HG03097 (cell line): ENCODE data around the gene CYGB.

Experiments used
- ATAC-seq: cut with Tn5 transposase; IDR thresholded peaks from one replicate; pipeline ENCODE4 v1.9.1; 2021; ENCODE audit not compliant: unreplicated experiment, low FRiP score

The CYGB gene

DNA sequence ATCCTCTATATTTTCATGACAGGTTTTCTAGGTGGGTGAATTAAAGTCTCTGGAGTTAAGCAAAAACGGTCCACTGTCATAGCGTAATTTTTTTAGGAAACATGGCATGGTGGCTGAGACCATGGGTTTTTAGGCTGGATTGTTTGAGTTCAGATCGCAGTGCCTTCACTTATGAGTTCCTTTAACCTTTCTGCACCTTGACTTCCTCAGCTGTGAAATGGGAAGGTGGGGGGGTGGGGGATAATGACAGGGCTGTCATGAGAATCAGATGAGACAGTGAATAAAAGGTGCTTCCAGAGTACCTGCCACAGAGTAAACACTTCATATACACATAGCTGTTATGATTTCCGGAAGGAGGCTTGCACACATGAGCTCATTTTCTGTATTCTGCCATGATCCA lies 14.2 kb upstream of the CYGB start:
- no peak for ATAC-seq

DNA sequence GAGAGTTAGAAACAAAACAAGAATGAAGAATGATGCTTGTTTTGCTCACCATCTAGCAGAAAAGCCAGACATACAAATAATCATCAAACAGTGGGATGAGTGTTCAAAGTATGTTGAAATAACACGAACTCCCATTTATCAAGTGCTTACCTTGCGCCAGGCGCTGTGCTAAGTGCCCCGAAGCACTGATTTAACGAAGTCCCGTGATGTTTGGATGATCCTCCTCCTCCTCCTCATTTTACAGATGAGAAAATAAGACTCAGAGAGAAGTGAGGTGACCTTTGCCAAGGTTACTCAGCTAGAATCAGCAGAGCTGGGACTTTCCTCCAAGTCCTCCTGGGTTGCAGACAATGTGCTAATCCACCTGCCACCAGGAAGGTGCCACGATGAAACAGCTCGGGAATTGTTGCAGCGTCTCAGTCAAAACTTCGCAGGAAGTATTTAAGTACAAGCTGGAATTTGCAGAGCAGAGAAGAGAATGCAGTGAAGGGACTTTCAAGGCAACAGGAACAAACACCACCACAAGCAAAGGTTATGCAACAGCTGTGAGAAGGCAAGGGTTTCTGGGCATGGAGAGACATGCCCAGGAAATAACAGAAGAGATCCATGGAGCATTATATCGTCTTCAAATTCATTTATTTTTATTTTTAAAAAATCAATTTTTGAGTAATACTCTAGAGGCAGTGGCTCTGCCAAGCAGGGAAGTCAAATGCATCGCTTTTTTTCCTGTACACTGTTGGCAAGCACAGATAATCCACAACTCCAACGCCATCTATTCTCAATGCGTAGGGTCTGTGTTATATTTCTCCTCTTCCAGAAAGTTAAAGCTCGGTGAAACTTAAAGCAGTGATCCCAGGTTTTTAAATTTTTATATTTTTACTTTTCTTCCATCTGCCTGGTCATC lies 13.5 kb upstream of the CYGB start:
- ATAC-seq, result no peak

DNA sequence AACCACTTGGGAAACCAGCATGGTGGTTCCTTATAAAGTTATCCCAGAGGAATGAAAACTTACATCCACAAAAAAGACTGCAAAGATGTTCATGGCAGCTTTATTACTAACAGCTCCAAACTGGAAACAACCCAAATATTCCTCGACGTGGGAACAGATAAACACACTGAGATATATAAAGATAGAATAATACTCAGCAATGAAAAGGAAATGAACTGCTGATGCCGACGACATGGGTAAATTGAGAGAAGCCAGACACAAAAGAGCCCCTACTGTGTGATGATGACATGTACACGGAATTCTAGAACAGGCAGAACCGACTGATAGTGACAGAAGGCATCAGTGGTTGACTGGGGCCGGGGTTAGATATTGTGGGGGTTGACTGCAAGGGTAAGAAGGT lies 12.0 kb upstream of the CYGB start:
- no peak for ATAC-seq

DNA sequence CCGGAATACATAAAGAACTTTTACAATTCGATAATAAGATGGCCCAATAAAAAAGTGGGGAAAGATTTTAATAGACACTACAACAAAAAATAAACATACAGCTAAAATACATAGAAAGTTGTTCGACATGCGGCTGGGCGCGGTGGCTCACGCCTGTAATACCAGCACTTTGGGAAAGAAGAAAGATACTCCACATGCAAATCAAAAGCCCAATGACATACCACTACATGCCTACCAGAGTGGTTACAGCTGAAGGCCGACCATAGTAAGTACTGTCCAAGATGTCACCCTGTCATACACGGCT lies 11.7 kb upstream of the CYGB start:
- ATAC-seq, result no peak

DNA sequence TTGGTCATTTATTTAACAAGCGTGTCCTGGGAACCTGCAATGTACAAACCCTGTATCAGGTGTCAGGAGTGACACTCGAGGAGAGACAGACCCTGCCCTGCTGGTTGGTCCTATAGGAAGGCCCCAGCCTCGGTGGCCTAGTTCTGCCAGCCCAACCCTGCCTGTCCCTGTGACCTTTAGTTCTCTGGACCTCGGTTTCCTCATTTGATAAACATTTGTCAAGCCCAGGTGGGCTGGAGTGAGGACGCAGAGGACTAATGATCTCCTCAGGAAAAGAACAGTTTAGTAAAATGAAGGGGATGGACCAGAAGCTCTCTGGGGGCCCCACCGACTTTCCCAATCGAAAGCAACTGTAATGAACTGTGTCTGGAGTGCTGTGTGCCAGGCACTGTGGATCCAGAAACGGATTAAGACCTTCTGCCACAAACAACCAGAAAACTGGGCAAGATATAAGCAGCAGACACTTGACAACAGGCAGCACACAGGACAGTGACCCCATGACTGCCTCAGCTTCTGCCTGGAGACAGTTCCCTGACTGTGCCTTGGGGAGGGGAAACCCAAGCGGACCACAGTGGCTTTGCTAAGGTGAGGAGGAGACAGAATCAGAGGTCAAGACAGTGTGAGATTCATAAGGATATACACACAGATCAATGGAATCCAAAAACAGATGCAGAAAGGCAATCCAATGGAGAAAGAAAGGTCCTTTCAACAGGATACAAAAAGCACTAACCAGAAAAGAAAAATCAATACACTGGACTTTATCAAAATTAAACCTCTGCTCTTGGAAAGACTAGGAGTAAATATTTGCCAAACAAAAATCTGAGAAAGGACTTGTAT lies 11.1 kb upstream of the CYGB start:
- ATAC-seq, result no peak

DNA sequence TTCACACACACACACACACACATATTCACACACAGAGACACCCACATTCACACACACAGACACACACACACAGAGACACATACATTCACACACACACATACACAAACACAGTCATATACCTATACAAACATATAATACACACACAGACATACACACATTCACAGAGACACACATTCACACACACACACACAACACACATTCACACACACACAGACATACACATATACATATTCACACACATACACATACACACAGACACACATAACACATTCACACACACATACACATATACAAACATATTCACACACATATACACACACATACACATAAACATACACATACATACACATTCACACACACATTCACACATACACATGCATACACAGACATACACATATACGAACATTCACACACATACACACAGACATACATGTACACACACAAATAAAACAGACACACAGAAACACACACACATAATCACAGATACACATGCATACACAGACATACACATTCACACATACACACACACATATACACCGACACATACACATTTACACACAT lies 10.2 kb upstream of the CYGB start:
- no peak for ATAC-seq

DNA sequence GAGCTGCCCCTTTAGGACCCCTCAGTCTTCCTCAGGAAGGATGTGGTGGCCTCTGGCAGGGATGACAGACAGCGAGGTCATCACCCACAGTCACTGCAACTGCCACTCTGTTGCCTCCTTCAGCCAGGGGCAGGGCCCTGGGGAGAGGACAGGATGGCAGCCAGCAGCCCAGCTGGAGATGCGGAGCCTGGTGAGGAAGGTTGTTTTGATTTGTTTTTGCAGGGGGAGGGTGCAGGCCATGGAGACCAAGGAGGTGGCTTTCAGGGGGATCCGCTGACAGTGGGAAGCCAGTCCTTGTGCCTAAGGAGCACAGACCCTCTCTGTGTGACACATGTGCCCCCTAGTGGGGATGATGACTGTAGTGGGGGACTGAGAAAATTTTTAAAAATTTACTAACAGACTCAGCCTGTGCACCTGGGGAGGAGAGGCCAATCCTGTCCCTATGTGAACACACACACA lies 9.7 kb upstream of the CYGB start:
- ATAC-seq, result no peak

DNA sequence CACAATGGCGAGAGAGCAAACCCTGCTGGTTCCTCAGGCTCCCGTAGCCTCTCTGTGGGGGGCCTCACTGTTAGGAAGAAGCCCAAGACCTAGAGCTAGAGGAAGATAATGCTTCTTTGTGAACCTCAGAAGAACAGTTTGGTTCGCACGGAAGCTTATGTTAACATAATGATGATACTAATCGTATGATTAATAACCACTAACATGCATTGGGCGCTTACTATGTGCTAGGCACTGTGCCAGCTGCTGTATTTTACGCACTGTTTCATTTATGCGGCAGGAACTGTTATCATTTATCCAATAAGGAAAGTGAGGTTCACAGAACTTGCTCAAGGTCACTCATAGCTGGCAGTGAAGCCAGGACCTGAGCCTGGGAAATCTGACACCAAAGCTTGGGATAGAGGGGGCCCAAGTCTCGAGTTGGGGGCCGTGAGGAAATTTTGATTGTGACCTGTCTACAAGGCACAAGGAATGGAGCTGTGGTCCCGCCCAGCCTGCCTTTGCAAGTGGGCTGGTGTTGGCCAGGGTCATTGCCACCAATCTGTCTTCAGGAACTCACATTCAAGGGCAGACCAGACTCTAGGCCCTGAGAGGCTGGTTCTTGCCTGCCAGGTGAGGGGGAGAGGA lies 9.2 kb upstream of the CYGB start:
- no peak for ATAC-seq

DNA sequence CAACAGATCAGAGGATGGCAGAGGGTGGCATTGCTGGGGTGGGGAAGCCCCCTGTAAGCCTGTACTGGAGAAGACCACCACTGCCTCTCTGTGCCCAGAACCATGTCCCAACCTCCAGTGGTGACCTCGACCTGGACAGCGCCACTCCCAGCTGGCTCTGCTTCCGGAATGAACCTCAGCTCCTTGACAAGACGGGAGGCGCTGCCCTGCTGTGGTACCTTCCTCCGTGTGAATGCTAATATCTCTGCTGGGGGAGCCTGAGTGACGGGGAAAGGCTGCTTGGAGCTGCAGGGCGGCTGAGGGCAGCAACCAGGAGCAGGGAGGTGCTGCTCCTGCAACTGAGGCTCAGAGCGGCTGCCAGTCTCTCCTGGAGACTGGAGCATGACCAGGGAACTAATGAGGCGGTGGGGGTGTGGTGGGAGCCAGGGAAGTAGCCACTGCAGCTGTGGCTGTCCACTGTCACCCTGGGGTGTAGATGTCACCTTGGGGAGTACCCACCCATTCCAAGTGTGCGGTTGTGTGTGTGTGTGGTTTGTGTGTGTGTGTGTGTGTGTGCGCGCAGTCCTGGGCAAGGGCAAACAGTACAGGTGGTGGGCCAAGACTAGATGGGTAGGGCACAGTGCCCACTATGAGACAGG lies 8.5 kb upstream of the CYGB start:
- ATAC-seq, result no peak

DNA sequence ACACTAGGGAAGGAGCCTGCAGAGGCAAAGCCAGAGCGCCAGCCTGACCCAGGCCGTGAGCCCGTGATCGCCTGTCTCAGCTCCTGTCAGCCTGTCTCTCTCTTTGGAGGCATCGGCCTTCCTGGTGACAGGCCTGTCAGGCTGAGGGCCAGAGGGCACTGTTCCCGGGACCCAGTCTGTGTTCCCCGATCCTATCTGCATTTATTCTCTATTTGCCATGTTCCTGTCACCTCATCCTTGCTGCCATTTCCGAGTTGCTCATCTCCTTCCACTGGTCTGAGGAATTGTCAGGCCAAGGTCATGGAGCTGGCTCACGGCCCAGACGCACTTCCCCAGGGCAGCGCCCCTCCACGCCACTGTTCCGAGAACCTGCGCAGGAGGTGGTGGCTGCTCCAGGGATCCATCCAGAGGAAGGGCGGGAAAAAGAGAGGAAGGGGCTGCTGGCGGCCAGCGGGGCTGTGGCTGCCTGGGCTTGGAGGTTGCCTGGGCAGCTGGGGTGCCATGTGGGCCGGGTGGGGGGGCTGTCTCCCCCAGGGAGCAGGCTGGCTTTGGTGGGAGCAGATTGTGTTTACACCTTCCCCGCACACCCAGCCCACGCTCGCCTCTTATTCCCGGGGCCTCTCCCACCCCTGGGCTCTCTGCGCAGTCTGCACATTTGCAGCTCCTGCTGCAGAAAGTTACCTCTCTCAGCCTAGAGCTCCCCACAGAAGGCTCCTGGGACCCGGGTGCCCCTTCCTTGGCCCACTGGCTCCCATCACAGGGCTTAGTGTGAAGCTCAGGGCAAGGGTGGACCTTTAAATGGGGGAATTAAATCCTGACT lies 7.2 kb upstream of the CYGB start:
- ATAC-seq, result no peak

DNA sequence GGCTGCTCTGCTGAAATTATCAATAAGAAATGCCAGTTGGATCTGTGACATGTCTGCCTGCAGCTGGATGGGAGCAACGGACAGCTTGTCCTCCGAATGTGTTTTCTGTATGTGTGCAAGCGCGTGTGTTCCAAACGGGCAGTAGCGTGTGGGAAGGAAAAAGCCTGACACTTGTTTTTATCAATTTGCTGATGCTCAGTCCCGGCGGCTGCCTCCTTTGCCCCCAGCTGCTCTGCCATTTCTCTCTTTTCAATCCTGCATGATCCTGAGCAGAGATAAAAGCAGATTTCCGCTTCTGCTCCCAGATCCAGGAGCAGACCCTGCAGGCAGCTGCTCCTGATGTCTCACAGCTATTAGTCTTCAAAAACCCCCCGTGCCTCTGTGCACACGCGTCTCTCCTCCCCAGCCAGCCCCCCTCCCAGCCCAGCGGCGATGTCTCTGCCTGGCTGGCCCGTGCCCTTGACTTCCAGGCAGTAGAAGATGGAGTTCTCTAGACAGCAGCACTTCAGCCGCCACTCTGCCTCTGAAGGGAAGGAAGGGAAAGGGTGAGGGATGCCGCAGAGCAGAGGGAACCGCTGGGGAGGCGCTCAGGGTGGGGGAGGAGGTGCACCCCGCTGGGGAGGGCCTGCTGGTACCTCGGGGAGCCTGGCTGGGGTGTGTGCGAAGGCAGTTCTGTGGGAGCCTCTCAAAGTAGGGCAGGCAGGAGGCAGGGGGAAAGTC lies 6.5 kb upstream of the CYGB start:
- ATAC-seq, result no peak

DNA sequence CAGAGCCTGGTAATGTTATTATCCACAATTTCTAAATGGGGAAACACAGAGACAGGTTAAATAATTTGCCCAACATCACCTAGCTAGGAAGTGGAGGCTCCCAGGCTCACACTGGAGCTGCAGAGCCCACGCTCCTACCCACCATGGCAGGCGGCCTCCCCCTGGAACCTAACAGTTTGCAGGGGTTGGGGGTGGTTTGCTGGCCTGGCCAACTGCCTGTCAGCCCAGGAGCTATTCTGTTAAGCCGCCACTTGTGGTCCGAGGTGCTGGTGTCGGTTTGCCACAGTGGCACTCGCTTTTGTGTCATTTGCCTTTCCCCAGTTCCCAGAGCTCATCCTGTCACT lies 5.9 kb upstream of the CYGB start:
- ATAC-seq, result no peak

DNA sequence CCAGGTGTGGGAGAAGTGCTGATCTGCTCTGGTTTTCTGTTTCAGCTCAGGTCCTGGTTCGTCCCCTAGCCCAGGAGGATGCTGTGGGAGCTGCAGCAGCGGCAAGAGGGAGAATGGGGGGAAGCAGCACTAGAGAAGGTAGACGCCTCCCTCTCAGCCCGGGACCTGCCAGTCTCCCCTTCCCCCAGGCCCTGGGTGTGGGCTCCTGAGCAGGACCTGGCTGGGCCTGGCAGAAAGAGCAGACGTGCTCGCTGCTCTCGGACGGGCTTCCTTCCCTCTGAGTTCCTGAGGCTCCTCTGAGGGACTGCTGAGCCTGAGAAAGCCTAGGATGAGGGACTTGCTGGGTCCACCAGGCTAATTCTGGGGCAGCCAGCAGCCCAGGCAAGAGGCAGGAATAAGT lies 5.5 kb upstream of the CYGB start:
- no peak for ATAC-seq

DNA sequence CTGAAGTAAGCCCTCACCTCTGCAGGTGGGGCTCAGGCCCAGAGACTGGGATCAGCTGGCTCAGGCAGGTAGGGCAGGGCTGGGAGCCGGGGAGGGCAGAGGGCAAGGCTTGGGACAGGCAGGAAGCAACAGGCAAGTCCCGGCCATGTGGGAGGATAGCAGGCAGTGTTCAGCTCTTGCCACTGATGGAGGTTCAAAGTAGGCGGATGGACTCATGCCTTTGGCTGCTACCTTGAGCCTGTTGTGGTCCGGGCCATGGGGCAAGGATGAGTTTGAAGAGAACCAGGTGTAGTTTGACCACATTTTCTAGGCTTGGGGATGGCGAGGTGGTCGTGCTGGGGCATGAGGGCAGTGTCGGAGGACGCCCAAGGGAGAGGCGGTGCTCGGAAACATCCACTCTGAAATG lies 5.1 kb upstream of the CYGB start:
- no peak for ATAC-seq

DNA sequence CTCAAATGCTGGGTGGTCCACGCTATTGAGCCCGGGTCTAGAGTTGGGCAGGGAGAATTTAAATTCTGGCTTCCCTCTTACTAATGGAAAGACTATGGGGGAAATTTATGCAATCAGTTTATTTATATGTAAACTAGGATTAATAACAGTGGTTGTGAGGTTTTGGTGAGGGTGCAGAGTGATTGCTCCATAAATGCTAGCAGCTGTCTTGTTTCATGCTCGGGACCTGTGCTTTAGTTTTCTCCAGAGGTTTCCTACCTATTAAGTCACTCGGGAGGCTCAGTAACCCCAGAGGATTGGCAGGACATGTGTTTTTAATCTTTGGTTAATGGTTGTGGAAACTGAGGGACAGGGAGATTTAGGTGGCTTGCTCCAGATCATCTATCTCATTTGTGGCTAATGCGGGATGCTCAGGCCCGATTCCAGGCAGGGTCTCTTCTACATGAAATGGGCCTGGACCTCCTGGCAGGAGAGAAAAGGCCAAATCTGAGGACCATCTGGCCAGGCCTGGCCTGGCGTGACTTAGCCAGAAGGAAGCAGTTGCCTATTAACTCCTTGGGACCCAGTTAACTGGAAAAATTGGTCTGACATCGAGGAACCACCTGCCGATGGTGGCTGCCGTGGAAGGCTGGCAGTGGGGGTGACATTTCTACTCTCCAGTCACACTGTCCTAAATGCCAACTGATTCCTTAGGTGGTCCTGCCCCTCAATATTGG lies 4.4 kb upstream of the CYGB start:
- no peak for ATAC-seq

DNA sequence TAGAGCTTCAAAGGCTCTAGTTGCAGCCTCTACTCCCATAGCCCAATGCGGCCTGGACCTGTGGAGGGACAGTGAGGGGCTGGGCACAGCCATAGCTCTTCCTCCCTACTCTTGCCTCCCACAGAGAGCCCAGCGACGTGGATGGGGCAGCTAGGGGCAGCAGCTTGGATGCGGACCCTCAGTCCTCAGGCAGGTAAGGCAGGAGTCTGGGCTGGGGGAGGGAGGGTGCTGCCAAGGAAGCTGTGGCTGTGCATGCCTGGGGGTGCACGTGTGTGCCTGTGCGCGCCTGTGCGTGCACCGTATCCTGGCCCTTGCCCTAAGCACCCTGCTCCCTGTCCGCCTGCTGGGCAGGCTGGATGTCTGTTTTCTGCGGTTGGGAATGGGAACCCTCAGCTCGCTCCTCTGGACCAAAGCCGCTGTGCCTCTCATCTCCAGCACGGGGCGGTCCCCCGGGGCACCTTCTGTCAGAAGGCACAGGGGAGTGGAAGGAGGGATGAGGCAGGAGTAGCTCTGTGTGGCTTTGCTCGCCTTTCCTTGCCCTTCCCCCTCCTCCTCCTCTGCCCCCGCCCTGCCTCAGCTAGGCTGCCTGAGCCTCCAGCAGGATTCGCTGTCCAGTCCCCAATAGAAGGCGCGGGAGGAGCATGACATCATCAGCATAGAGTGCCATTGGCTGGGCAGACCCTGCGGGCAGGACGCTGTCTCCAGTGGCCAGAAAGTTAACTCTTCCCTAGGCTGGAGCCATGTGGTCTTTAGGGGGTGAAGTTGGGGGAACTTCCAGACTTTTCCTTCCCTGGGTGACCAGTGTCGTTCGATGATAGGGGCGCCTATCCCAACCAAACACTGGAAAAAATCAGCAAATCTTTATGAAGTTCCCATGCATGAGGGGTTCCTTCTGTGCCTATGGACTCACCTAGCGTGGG lies 3.1 kb upstream of the CYGB start:
- no peak for ATAC-seq

DNA sequence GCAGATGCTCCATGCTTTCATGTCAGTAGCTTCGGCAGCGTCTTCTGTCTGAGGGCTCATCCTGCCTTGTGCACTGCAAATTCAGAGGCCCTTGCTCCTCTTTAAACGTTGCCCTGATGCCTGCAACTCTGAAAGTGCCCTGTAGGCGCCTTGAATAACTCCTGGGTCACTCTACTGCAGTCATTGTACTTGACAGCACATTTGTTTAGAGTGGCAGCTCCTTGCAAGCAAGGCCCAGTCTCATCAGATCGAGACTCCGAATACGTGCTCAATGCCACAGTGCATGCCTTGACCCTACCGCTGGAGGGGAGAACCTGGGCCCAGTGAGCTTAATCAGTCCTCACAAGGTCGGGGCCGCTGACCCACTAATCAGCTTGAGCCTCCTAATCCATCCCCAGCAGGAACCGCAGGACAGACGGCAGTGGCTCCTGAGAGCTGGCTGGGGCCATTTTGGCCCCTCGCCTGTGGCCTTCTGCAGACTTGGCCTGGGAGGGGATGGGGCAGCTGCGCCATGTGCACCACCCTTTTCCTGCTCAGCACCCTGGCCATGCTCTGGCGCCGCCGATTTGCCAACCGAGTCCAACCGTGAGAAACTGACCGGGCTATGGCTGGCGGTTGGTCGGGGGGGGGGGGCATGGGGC lies 2.2 kb upstream of the CYGB start, which contains the start of gene PRCD:
PRCD (plus strand) TSS at position 414 of the 641 bp plus-strand sequence; CDS start at position 512, 98 bp downstream.
- ATAC-seq, result no peak
